NCI-H345 treated with DMSO at 0.1 percent for 48 hours (cell line): ENCODE results near the gene MR1.
"Not testable (repeated sequence)": the region's sequence is repeated elsewhere in the genome, so short reads cannot be mapped to it uniquely, and the experiment has no call there.

Experiments used
- DNase-seq: peaks from one replicate; lab custom pipeline; 2025; ENCODE audit not compliant: unreplicated experiment; lab: John Stamatoyannopoulos, UW

MR1 gene

DNA sequence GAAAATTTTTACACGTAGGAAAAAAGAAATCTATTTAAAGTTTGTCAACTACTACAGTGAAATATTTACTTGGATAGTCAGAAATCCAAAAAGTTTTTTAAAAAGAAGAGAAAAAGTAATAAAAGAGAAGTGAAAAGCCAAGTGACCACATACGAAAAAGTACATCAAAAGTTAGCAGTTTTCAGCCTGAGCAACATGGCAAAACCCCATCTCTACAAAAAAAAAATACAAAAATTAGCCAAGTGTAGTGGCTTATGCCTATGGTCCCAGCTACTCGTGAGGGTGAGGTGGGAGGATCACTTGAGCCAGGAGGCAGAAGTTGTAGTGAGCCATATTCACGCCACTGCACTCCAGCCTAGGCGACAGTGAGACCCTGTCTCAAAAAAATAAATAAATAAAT is 5.2 kb upstream of the MR1 start:
- no peak for DNase-seq

DNA sequence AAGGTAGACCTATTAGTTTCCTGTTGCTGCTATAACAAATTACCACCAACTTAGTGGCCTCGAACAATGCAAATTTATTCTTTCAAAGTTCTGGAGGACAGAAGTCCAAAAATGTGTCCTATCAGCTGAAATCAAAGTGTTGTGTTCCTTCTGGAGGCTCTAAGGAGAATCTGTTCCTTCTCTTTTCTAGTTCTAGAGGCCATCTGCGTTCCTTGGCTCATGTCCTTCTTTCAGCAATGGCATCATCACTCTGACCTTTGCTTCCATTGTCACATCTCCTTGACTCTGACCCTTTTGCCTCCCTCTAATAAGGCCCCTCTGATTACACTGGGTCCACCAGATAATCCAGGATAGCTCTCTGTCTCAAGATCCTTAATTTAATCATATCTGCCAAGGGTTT is 1.2 kb upstream of the MR1 start:
- DNase-seq: no peak

DNA sequence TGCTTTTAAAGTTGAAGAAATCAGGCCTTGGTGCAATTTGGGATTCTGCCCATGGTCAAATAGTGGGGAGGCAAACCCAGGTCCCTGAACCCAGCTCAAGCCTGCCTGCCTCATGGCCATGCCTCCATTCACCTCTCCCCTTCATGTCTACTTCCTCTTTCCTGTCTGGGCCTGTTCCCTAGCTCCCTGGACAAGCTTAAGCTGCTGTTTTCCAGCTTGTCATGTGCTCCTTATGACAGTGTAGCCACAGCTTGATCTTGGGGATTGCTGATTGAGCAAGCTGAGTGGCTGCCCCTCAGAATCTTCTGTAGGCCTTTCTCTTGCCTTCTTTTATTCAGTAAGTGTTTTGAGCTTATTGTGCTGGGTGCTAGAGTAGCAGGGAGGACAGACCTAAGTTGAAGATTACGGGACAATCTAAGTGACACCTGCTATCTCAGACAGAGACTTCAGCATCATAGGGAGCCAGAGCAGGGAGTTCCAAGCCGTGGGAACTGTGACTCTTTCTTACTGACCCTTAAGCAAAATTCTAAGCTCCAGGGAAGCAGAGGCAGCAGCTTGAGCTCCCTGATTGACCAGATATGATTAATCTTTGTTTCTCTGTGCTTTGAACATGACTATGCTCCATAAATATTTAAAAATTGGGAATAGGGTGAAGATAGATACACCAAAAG is 520 bp upstream of the MR1 start:
- no peak for DNase-seq

DNA sequence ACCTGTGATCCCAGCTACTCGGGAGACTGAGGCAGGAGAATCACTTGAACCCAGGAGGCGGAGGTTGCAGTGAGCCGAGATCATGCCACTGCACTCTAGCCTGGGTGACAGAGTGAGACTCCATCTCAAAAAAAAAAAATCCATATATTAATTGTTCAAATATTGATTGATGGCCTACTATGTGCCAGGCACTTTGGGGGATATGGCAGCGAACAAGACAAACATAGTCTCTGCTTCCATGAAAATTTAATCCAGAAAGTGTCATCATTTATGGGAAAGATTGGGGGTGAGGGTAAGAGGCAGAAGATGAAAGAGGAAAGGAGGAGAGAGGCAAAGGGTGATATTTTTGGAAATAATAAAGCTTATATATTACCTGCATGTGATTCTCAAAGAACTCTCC is 1.4 kb downstream of the MR1 start:
- DNase-seq: not testable (repeated sequence)

DNA sequence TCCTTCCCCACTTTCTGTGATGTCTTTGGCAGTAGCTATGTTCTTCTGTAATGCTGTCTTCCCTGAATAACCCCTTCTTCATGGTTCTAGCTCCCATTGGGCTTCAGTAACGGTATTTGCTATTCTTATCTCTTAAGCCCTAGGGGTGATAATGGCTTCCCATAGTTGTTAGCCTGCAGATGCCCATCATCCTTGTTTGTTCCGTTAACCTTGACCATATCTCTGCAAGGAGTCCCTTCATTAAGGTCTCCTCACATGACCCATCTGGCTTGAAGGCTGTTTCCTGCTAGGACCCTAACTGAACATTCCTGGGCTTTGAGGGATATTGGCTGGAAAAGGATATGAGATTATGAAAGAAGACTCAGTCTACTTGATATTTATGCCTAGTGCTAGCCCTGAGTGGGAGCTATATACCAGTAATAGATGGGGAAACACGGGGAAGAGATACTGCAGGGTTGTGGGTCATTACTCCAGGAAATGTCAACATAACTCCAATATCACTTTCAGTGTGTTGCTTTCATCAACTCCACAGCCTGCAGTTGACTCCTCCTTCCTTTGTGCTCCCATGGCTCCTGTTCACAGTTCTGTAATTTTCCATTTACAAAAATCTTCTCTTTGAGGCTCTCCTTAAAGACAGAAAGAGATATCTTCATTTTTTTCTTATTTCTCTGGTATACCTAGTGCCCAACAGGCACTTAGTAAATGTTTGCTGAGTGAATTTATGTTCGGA is 2.5 kb downstream of the MR1 start:
- DNase-seq: no peak

DNA sequence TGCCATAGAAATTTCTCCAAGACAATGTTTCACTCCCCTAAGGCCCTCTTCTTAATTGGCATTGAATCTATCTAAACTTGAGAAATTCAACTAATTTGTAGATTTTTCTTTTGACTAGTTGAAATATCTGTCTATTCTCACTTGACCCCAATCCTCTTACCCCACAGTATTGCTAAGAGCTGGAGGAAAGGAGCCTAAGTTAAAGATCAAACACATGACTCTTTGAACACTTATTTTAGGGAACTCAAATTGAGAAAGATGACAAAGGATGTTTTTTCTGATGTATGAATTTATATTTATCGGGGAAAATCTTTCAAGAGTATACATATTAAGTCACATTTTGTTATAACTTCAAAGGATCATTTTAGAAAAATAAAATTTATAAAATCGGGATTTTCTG is 3.6 kb downstream of the MR1 start:
- DNase-seq: no peak

DNA sequence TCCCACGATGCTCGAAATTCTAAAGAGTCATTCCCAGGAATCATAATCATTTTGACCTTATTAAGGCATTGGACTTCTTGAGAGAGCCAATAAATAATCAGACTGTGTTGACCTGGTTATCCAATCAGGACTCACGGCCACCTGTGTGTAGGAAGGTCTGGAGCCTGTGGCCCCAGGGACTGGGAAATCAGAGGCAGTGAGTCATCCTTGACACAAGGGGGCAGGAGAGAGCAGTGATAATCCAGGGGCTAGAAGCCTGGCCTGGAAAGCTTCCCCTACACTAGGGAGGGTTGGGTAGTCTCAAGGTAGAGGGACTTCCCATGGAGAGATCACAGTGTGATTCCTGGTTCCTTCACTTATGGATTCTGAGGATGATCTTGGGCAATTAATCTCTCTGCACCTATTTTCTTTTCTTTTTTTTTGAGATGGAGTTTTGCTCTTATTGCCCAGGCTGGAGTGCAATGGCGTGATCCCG is 4.7 kb downstream of the MR1 start:
- DNase-seq: peak; percentile 39

DNA sequence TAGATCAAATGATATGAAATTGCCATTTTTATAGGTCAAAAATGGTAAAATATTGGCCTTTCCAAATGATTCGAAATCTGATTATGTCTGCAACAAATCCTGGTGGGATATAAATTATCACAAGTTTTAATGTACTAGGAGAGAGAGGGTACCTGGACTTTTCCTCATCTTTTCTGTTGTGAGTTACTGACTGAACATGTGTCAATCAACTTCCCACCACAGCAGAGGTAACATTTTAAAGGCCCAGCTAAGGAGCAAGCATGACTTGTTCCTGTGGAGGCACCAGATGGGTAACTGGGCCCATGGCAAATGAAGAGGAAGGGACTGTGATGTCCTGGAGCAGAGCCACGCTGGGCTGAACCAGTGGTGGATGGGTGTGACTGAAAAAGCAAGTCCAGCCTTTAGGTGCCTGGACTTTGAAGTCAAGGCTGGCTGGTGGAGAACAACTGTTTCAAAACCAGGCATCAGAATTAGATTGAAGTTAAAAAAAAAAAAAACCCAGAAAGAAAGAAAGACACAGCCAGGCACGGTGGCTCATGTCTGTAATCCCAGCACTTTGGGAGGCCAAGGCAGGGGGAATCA is 6.6 kb downstream of the MR1 start:
- DNase-seq: no peak

GRCh38 chr1:181043025-181043888 is 9.5 kb downstream of the MR1 start:
- DNase-seq: peak; percentile 29

GRCh38 chr1:181044449-181044966 is 10.7 kb downstream of the MR1 start:
- DNase-seq: no peak

- DNase-seq: not testable (repeated sequence)
Measured at GRCh38 chr1:181045946-181046345, 12.2 kb downstream of the MR1 start.

GRCh38 chr1:181049378-181049777 is 15.6 kb downstream of the MR1 start:
- DNase-seq: no peak

DNA sequence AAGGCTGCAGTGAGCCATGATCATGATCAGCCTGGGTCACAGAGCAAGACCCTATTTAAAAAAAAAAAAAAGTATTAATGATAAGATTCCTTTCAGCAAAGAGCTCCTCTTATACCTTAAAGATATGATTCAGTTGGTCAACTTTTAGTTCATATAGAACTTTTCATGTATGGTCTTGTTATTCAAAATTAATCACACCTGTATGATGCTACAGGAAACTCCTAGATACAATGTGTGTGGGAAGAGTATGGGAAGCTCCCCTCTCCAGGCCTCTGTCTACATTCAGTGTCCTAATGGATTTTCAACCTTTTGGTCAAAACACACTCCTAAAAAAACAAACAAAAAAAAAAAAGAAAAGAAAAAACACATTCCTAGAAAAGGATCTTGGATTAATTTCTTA is 17.1 kb downstream of the MR1 start:
- DNase-seq: no peak

DNA sequence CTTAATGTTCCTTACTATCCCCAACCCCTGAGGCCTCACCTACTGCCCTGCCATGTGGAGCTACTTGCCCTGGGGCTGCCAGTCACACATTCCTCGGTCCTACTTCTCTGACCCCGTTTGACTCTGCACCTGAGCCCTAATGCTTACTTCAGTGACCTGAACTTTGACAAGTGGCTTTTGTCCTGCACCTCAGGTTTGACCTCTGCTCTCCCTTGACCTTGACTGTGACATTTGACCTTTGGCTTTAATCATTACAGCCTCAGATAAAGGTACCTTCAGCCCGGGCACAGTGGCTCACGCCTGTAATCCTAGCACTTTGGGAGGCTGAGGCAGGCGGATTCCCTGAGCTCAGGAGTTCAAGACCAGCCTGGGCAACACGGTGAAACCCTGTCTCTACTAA is 22.8 kb downstream of the MR1 start:
- no peak for DNase-seq

DNA sequence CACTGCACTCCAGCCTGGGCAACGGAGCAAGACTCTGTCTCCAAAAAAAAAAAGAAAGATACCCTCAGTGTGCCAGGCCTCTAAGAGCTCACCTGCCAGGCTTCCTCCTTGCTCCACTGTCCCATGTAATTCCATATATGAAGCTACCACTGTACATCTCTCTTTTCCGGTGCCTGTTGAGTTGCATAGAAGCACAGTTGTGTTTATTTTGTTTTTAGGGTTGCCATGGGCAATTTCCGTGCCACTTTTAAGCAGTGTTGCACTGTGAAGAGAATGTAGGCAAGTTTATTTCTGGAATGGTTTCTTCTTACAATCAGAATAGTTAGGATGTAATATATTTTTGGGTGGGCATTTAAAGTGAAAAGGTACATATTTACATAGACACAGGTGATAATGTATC is 23.3 kb downstream of the MR1 start:
- peak; percentile 90 for DNase-seq

GRCh38 chr1:181059435-181059834 is 25.7 kb downstream of the MR1 start:
- DNase-seq: no peak

GRCh38 chr1:181060066-181060465 is 26.3 kb downstream of the MR1 start:
- DNase-seq: no peak

- not testable (repeated sequence) for DNase-seq
Measured at GRCh38 chr1:181060947-181061346, 27.2 kb downstream of the MR1 start.

DNA sequence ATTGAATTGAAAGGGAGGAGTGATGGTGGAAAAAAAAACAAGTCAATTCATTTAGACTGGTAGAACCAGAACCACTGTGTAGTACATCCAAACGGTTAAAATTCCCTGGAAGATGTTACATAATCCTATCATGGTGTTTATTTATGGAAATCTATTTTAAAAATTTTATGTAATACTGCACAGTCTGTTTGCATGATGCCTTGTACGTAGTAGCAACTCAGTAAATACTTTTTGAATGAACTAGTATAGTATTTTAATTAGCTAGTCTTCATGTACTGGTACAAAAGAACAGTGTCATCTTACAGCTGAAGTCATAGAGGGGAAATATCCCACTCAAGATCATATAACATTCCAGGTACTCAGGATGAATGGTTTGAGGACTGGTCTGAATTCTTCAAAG is 27.7 kb downstream of the MR1 start:
- no peak for DNase-seq

- DNase-seq: no peak
Measured at GRCh38 chr1:181061891-181062835, 28.4 kb downstream of the MR1 start.
